Ishikawa (cell line): ENCODE results near the gene DMD.

Experiments used
- CEBPB ChIP-seq: IDR thresholded peaks from 2 replicates; pipeline ENCODE4 v1.6.1; 2012
- CREB1 ChIP-seq: IDR thresholded peaks from 2 replicates; pipeline ENCODE4 v1.6.1; 2012; ENCODE audit warnings: low read depth
- EGR1 ChIP-seq: IDR thresholded peaks from 2 replicates; pipeline ENCODE4 v1.6.1; 2012
- EP300 ChIP-seq: IDR thresholded peaks from 2 replicates; pipeline ENCODE4 v1.6.1; 2012; ENCODE audit warnings: borderline replicate concordance
- FOXM1 ChIP-seq: IDR thresholded peaks from 2 replicates; pipeline ENCODE4 v1.6.1; 2012; ENCODE audit warnings: low read depth, borderline replicate concordance
- NFIC ChIP-seq: IDR thresholded peaks from 2 replicates; pipeline ENCODE4 v1.6.1; 2012
- RAD21 ChIP-seq: IDR thresholded peaks from 2 replicates; pipeline ENCODE4 v1.6.1; 2012; ENCODE audit warnings: low read depth
- REST ChIP-seq: IDR thresholded peaks from 2 replicates; pipeline ENCODE4 v1.6.1; 2012; ENCODE audit warnings: low read depth, mild to moderate bottlenecking
- TAF1 ChIP-seq: IDR thresholded peaks from 2 replicates; pipeline ENCODE4 v1.6.1; 2012; ENCODE audit warnings: low read depth, mild to moderate bottlenecking
- TCF12 ChIP-seq: IDR thresholded peaks from 2 replicates; pipeline ENCODE4 v1.6.1; 2012; ENCODE audit warnings: low read depth
- TEAD4 ChIP-seq: IDR thresholded peaks from 2 replicates; pipeline ENCODE4 v1.6.1; 2012
- USF1 ChIP-seq: IDR thresholded peaks from 2 replicates; pipeline ENCODE4 v1.6.1; 2012
- YY1 ChIP-seq: IDR thresholded peaks from 2 replicates; pipeline ENCODE4 v1.6.1; 2012; ENCODE audit warnings: low read depth
- ZBTB7A ChIP-seq: IDR thresholded peaks from 2 replicates; pipeline ENCODE4 v1.6.1; 2012; ENCODE audit warnings: low read depth
- TF ChIP-seq, protein P1 (sequence below): IDR thresholded peaks from 2 replicates; pipeline ENCODE4 v1.6.1; 2012

DMD gene

GRCh38 chrX:32483534-32484136 is 727.7 kb downstream of the DMD start:
- TF ChIP-seq RAD21 (peak; percentile 12; the same call in 1 of the 2 replicates), TAF1 (no peak)

DNA sequence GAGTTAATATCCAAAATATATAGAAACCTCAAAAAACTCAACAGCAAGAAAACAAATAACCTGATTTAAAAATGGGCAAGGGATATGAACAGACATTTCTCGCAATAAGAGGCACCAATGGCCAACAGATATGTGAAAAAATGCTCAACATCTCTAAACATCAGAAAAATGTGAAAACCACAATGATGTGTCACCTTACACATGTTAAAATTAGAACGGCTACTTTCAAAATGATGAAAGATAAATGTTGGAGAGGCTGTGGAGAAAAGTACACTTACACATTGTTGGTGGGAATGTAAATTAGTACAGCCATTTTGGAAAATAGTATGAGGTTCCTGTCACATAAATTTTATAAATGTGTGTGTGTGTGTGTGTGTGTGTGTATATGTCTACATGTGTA is 731.3 kb downstream of the DMD start:
- TF ChIP-seq EP300 (no peak), USF1 (no peak), ZBTB7A (no peak), YY1 (no peak), FOXM1 (no peak), TEAD4 (no peak), TAF1 (no peak), NFIC (no peak), CEBPB (no peak), REST (no peak), EGR1 (no peak), CREB1 (no peak)
- TF ChIP-seq, protein P1, sequence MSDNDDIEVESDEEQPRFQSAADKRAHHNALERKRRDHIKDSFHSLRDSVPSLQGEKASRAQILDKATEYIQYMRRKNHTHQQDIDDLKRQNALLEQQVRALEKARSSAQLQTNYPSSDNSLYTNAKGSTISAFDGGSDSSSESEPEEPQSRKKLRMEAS: no peak

GRCh38 chrX:32472364-32472763 is 739.0 kb downstream of the DMD start:
- TF ChIP-seq TCF12 (no peak), CEBPB (no peak), TEAD4 (no peak), EGR1 (no peak), ZBTB7A (no peak), RAD21 (no peak)
- TF ChIP-seq, protein P1: no peak

DNA sequence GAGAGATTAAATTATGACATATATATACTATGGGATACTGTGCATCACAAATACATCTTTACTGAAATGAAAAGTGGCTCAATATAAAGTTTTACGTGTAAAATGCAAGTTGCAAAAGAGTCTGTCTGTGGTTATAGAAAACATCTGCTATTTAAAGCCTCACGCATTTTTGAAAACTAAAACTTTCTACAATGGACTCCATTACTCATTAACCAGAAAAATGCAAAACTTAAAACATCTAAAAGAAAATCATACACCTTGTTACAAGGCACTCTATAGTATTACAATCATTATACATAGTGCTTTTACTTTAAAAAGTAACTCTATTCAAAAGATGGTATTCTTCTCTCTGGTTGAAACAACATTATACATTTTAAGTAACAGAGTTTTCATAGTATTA is 755.6 kb downstream of the DMD start:
- TF ChIP-seq USF1 (no peak), TCF12 (no peak), ZBTB7A (no peak), TEAD4 (no peak), EP300 (no peak)

DNA sequence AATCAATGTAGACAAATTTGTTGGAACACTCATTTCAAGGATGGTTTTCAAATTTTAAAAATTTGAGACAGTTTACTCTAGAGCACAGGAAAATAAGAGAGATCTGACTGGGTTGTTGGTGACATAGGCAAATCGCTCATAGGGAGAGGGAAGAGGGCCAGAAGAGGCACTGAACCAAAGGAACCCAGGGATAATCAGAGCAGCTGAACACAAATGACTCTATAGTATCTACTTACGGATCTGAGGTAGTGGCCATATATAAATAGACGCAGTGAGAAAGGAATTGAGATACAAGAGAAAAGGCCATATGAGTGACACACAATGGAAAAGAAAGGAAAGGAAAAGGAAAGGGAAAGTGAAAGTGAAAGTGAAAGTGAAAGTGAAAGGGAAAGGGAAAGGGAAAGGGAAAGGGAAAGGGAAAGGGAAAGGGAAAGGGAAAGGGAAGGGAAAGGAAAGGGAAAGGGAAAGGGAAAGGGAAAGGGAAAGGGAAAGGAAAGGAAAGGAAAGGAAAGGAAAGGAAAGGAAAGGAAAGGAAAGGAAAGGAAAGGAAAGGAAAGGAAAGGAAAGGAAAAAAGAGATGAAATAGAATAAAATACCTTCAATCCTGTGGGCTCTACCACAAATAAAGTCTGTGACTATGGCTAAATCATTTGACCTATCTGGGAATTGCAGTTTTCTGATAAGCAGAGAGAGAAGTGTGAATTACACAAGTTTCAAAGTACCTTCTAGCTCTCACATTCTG is 759.2 kb downstream of the DMD start:
- TF ChIP-seq CREB1 (no peak), USF1 (no peak), FOXM1 (no peak), YY1 (no peak), EP300 (no peak), NFIC (no peak), TAF1 (no peak), TCF12 (no peak), RAD21 (no peak), REST (no peak), ZBTB7A (no peak), EGR1 (no peak), CEBPB (no peak), TEAD4 (no peak)
- TF ChIP-seq, protein P1: no peak

DNA sequence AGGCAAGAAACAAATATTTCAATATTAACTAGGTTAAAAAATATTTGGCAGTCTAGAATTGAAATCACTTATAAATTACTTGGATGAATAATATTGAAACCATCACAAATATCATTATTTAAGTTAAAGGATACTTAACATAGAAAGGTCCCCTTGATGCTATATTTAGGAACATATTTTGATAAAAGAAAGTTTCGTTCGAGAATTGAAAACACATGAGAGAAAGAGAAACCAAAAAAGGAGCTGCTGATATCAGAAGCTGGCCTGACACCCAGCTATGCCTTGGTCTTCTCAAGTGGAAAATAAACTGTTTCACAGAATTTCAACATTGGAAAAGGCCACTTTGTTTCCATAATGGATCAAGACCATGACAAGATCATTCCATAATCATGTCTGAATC is 762.4 kb downstream of the DMD start:
- no peak for TF ChIP-seq CEBPB
- TF ChIP-seq TEAD4: no peak
- no peak for TF ChIP-seq YY1
- no peak for TF ChIP-seq CREB1
- no peak for TF ChIP-seq TAF1
- TF ChIP-seq REST: no peak
- no peak for TF ChIP-seq NFIC
- no peak for TF ChIP-seq ZBTB7A
- no peak for TF ChIP-seq FOXM1
- no peak for TF ChIP-seq EGR1
- no peak for TF ChIP-seq RAD21
- TF ChIP-seq USF1: no peak
- no peak for TF ChIP-seq EP300
- TF ChIP-seq, protein P1: no peak
- no peak for TF ChIP-seq TCF12
